ENCODE results near the gene CTTN. TPM values are rescaled to one million over a fixed set of nuclear protein-coding genes. Genes with fewer than 3 reads are reported as not detected.

Gene CTTN
- total and polyA plus RNA-seq, 9 of the 15 experiments (the other 6 are each of a cell fraction or from before 2014, with no cell fraction given) = 9.9 to 158 (median 99.7) TPM

DNA sequence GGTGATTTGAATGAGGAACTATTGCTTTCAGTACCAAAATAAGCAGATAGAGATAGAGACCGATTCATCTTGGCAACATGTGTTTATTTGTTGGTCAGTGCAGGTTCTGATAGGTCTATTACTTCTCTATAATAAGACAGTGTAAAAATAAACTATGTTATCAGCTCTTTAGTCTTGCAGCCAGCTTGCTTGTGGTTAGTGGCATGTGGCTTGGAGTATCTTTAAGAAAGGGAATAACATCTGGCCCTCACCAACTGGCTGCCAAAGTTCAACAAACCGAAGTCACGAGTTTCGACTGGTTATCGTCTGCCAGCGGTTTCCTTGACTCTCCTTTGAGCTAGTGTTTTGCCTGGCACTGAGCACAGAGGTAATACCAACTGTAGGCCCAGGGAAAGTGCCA lies 71.8 kb downstream of the CTTN start (continued):
- 0 out of 2 replicates have a peak, but pooled peaks have one; percentile 11 for TF ChIP-seq ATF7 (IDR thresholded peaks at IDR 0.05)
- TF ChIP-seq RBM34 (IDR thresholded peaks at IDR 0.05; ENCODE audit: borderline replicate concordance, insufficient read depth, low read length) = no peak
- no peak for TF ChIP-seq ZKSCAN8 (CRISPR knock-in tag; IDR thresholded peaks at IDR 0.05)
- TF ChIP-seq, protein P1, sequence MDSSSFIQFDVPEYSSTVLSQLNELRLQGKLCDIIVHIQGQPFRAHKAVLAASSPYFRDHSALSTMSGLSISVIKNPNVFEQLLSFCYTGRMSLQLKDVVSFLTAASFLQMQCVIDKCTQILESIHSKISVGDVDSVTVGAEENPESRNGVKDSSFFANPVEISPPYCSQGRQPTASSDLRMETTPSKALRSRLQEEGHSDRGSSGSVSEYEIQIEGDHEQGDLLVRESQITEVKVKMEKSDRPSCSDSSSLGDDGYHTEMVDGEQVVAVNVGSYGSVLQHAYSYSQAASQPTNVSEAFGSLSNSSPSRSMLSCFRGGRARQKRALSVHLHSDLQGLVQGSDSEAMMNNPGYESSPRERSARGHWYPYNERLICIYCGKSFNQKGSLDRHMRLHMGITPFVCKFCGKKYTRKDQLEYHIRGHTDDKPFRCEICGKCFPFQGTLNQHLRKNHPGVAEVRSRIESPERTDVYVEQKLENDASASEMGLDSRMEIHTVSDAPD (CRISPR knock-in tag; IDR thresholded peaks at IDR 0.05) = no peak
- no peak for TF ChIP-seq ZFP36 (IDR thresholded peaks at IDR 0.05; ENCODE audit: low read depth, low read length, partially characterized antibody)
- no peak for TF ChIP-seq DLX4 (CRISPR knock-in tag; IDR thresholded peaks at IDR 0.05)
- TF ChIP-seq PRPF4 (IDR thresholded peaks at IDR 0.05; ENCODE audit: insufficient read depth, low read depth, low read length, poor library complexity, severe bottlenecking) = no peak
- no peak for TF ChIP-seq MCM2 (IDR thresholded peaks at IDR 0.05; ENCODE audit: low read depth)
- TF ChIP-seq ZNF584 (CRISPR knock-in tag; IDR thresholded peaks at IDR 0.05; ENCODE audit: low read depth) = no peak
- TF ChIP-seq HSF4 (CRISPR knock-in tag; IDR thresholded peaks at IDR 0.05; ENCODE audit: borderline replicate concordance) = no peak
- no peak for TF ChIP-seq RFX5 (IDR thresholded peaks at IDR 0.05; ENCODE audit: low read depth, low read length)
- no peak for TF ChIP-seq ZNF175 (CRISPR knock-in tag; IDR thresholded peaks at IDR 0.05; ENCODE audit: low read depth)
- no peak for TF ChIP-seq MYNN (IDR thresholded peaks at IDR 0.05)
- TF ChIP-seq MYNN (CRISPR knock-in tag; IDR thresholded peaks at IDR 0.05) = no peak
- no peak for TF ChIP-seq ZNF354B (CRISPR knock-in tag; IDR thresholded peaks at IDR 0.05)
- no peak for TF ChIP-seq MTF1 (CRISPR knock-in tag; IDR thresholded peaks at IDR 0.05; ENCODE audit: borderline replicate concordance)
- TF ChIP-seq, protein P2, sequence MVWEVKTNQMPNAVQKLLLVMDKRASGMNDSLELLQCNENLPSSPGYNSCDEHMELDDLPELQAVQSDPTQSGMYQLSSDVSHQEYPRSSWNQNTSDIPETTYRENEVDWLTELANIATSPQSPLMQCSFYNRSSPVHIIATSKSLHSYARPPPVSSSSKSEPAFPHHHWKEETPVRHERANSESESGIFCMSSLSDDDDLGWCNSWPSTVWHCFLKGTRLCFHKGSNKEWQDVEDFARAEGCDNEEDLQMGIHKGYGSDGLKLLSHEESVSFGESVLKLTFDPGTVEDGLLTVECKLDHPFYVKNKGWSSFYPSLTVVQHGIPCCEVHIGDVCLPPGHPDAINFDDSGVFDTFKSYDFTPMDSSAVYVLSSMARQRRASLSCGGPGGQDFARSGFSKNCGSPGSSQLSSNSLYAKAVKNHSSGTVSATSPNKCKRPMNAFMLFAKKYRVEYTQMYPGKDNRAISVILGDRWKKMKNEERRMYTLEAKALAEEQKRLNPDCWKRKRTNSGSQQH (CRISPR knock-in tag; IDR thresholded peaks at IDR 0.05) = no peak
- no peak for TF ChIP-seq KAT2B (IDR thresholded peaks at IDR 0.05; ENCODE audit: low read depth, low read length)
- TF ChIP-seq SRSF9 (IDR thresholded peaks at IDR 0.05; ENCODE audit: borderline replicate concordance, low read depth, low read length) = no peak
- TF ChIP-seq KDM2B (CRISPR knock-in tag; IDR thresholded peaks at IDR 0.05) = no peak
- TF ChIP-seq KDM5B (IDR thresholded peaks at IDR 0.05; ENCODE audit: insufficient replicate concordance, low read depth, low read length) = no peak
- peak; percentile 74; the same call in 1 of the 2 replicates for TF ChIP-seq KLF16 (IDR thresholded peaks at IDR 0.05)
- no peak for TF ChIP-seq IRF9 (tag; IDR thresholded peaks at IDR 0.05)
- TF ChIP-seq SP2 (IDR thresholded peaks at IDR 0.05; ENCODE audit: extremely low read depth, low read depth, low read length, poor library complexity, severe bottlenecking) = no peak
- TF ChIP-seq ZBED1 (IDR thresholded peaks at IDR 0.05) = no peak
- no peak for TF ChIP-seq ZNF830 (CRISPR knock-in tag; IDR thresholded peaks at IDR 0.05)
- TF ChIP-seq SNAPC5 (CRISPR knock-in tag; IDR thresholded peaks at IDR 0.05) = no peak
- TF ChIP-seq TAL1 (IDR thresholded peaks at IDR 0.05) = peak; percentile 70

Data from K562 (cell line).